ENCODE data around the gene RHEB.

GRCh38 chr7:151426441-151426903 lies 93.2 kb downstream of the RHEB start:
- TF ChIP-seq GATA2 (IDR thresholded peaks at IDR 0.05; ENCODE audit: low read depth, low read length) (no peak), GATA3 (IDR thresholded peaks at IDR 0.05; ENCODE audit: low read depth, low read length) (no peak)
